HAP-1 (cell line): Measurements from ENCODE around the gene EPB41L1.

Experiments used
- DNase-seq, 2 experiments: peaks; one replicate each; pipeline ENCODE4 v3.0.0-alpha.2; 2016 to 2020; ENCODE audit warnings: low spot score in 2 of 2
- H3K27me3 ChIP-seq: fragments of 250-450 bp; sonication (Bioruptor Pico); 2 replicates; pipeline ENCODE4 v1.5.1; 2020; ENCODE audit warnings: low read depth, mild to moderate bottlenecking, moderate library complexity
- H3K36me3 ChIP-seq: fragments of 250-450 bp; sonication (Bioruptor Pico); replicated peaks from 2 replicates; pipeline ENCODE4 v1.5.1; 2020; ENCODE audit warnings: mild to moderate bottlenecking
- H3K4me1 ChIP-seq: fragments of 250-450 bp; sonication (Bioruptor Pico); 2 replicates; pipeline ENCODE4 v1.5.1; 2020; ENCODE audit warnings: mild to moderate bottlenecking
- H3K4me3 ChIP-seq: fragments of 250-450 bp; sonication (Bioruptor Pico); 2 replicates; pipeline ENCODE4 v1.5.1; 2020; ENCODE audit warnings: mild to moderate bottlenecking, moderate library complexity
- H3K9me3 ChIP-seq: fragments of 250-450 bp; sonication (Bioruptor Pico); 2 replicates; pipeline ENCODE4 v1.5.1; 2020; ENCODE audit warnings: mild to moderate bottlenecking, moderate library complexity
- in situ Hi-C: fragments of 300-500 bp; cut with MboI; formaldehyde crosslinking; loops from 3 replicates; pipeline ENCODE4 v1.14.3; 2020; ENCODE audit warnings: low sequenced_read_pairs, inconsistent platforms, mixed read lengths

EPB41L1 gene

DNA sequence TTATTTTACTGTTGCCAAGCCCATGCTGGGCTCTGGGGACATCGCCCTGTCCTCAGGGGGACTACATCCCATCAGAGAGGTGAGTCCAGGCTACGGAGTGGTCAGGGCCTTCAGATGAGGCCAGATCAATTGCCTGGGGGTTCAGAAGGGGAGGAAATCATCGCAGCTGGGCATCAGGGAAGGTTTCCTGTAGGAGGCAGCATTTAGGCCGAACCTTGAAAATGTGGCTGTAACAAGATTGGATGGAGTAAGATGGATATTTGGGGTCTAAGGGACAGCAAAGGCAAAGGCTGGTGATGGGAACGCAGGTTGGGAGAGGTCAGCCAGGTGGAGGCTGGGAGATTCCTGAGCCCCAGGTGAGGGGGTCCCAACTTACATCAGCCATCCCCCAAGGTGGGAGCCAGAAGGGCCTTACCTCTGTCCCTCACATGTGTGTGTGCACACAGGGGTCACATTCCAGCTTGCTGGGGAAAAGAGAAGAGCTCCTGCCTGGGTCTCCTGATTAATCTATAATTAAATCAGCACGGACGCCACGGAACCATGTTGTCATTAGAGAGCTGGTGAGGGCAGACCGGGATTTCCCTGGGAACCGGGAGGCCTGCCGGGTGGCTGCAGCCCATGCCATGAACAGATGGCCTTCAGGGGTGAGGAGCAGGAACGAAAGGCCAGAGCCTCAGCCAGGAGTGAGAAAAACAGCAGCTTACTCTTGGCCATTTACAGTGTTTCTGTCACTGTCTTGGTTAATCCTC is 121.1 kb downstream of the EPB41L1 start:
- H3K27me3 ChIP-seq, result 0 out of 2 replicates have a peak, but pooled peaks cover 2% of the 10 kb centered on the region
- in situ Hi-C loops, result no loop called here

DNA sequence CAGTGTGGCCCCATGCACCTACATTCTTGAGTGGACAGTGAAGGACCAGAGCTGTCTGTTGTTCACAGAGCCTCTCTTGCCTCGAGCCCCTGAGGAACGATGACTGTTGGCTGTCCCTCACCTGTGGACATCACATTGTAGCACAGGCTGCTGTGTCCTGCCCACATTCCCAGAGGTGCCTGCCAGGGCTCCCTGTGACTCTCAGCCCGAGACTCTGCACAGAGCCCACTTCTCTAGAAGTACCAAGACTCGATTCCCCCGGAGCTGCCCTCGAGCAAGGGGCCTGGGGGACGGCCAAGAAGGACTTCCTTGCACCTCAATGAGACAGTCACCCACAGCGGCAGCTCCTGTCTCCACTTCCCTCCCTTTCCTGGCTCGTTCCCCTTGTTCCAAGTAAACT is 123.0 kb downstream of the EPB41L1 start:
- Histone ChIP-seq H3K4me3 (no peak overlapping the region), H3K9me3 (no peaks in the 10 kb centered on the region), H3K4me1 (no peaks in the 10 kb centered on the region), H3K36me3 (no peaks in the 10 kb centered on the region), H3K27me3 (0 out of 2 replicates have a peak, but pooled peaks cover 2% of the 10 kb centered on the region)
- in situ Hi-C loops, result no loop called here
- DNase-seq, result no peak

More for the DNA sequence above, 121.1 kb downstream of the EPB41L1 start:
- Histone ChIP-seq H3K4me1 (no peaks in the 10 kb centered on the region), H3K36me3 (no peaks in the 10 kb centered on the region), H3K9me3 (no peaks in the 10 kb centered on the region), H3K4me3 (no peak overlapping the region)
- DNase-seq, result no peak

DNA sequence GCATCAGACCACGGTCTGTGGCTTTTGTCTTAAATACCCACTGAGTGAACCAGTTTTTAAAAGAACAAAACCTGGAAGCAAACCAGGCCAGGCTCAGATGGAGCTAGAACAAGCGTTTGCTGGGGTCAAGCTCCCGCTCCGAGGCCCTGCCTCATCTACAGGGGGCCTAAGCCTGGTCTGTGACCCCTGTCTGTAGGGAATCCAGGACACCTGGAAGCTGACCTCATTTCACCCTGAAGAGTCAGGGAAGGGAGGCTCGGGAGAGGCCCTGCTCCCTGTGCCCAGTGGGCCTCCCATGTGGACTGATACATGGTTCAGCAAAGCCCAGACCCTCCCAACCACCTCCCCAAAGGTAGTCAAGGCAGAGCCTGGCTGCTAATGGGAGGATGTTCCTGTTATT is 124.8 kb downstream of the EPB41L1 start:
- Histone ChIP-seq H3K4me3 (no peak overlapping the region), H3K36me3 (no peaks in the 10 kb centered on the region), H3K4me1 (no peaks in the 10 kb centered on the region), H3K9me3 (no peaks in the 10 kb centered on the region), H3K27me3 (peaks cover 4% of the 10 kb centered on the region; the same call in 1 of the 2 replicates)
- in situ Hi-C loops, result no loop called here
- no peak for DNase-seq

DNA sequence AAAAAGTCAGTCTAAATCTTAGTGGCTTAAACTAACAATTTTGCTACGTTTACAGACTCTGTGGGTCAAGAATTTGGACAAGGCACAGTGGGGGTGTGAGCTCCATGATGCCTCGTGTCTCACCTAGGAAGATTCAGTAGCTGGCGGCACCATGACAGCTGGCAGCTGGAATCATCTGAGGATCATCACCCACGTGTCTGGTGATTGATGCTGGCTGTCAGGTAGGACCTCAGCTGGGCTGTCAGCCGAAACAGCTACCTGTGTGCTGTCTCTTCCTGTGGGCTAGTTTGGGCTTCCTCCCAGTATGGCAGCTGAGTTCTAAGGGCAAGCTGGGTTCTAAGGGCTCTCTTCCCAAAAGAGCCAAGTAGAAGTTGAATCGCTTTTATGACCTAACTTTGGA is 125.2 kb downstream of the EPB41L1 start:
- H3K36me3 ChIP-seq, result no peaks in the 10 kb centered on the region
- DNase-seq, result no peak
- H3K4me1 ChIP-seq, result no peaks in the 10 kb centered on the region
- in situ Hi-C loops, result no loop called here
- no peaks in the 10 kb centered on the region for H3K9me3 ChIP-seq
- no peak overlapping the region for H3K4me3 ChIP-seq
- peaks cover 4% of the 10 kb centered on the region; the same call in 1 of the 2 replicates for H3K27me3 ChIP-seq

DNA sequence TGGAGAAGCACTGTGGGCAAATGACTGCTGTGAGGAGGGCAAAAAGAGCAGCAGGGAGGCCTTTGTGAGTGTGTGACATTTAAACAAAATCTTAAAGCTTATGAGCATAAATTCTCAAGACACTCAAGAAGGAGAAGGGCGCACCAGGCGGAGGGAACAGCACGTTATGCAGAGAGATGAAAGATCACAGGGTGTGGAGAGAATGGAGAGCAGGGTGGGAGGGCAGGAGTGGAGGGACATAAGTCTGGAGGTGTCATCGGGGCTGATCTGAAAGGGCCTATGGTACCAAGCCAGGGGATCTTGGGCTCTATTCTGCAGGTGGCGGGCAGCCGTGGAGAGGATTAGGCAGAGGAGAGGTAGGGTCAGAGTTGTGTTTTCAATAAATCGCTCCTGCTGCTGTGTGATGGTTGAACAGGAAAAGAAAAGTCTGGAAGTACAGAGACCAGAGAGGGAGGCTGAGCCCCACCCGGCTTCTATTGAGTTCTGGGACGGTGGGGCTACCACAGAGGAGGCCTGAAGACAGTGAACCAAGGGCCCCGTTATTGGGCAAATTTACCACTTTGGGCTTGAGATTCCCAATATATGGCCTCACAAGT is 127.3 kb downstream of the EPB41L1 start:
- Histone ChIP-seq H3K27me3 (peaks cover 9% of the 10 kb centered on the region), H3K9me3 (no peaks in the 10 kb centered on the region), H3K4me3 (no peak overlapping the region), H3K4me1 (no peaks in the 10 kb centered on the region), H3K36me3 (no peaks in the 10 kb centered on the region)
- no peak for DNase-seq
- in situ Hi-C loops, result no loop called here
